Activated gamma-delta T cell treated with Interleukin-2 at 50 U/mL for 16 hours (primary cell): Measurements from ENCODE around the gene MYL2.
A peak's percentile ranks its signal among the peaks of the same experiment; 100 is the strongest.
"Not testable (repeated sequence)": the region's sequence is repeated elsewhere in the genome, so short reads cannot be mapped to it uniquely, and the experiment has no call there.

Experiments used
- DNase-seq: peaks from one replicate; pipeline ENCODE4 v3.0.0-alpha.2; 2020

The MYL2 gene, protein sequence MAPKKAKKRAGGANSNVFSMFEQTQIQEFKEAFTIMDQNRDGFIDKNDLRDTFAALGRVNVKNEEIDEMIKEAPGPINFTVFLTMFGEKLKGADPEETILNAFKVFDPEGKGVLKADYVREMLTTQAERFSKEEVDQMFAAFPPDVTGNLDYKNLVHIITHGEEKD

DNA sequence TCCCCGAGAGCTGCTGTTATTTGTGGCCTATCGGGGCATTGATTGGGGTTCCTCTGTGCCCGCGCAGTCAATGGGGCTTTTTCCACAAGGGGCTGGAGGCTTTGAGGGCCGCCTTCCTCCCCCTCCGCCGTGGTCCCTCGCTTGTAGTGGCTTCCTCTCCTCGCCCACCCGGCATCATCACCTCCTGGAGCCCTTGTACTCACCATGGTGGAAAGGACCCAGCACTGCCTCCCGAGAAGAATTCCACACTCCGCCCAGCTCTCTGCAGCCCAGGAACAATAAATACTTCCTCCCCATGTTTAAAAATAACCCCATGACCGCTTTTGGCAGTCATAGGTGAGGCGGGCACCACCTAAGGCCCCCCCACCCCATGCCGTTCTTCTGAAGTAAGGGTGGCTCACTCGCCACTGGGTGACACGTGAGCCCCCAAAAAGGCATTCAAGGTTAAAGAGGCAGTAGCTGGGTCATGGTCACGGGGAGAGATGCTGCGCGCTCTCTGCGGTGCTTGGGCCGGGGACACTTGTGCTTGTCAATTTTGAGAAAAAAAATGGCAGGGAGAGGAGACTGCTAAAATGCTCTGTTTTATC is at the start of gene MYL2:
Gene MYL2 (minus strand): TSS at position 256 of the 587 bp plus-strand sequence. CDS start 50 bp downstream, at position 206.
- no peak for DNase-seq

DNA sequence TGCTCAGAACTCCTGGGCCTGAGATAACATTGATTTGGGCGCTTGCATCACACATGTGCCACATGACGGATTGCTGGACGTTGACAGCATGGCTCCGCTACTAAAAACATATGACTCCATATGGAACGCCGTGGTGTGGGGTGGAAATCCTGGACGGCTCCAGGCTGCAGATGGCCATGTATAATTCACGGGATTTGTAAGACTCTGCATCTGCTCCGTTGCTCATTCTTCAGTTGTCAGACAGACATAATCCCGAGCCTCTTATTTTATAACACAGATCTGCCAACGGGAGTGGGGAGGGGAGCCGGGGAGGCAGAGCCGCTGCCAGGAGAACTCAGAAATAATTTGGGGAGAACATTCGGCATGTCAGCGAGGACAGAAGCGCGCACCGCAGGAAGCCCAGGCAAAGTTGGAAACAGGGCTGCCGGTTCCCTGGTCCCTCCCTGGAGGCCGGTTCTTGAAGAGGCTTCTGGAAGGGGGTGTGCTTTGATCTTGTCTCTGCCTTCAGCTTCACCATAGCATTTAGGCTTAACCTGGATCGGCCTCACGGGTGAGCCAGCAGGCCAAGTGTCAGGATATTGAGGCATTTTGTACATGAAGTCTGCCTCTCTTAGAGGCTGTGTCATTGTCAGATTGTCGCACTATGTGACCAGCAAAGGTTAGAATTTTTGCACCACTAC is 45.8 kb upstream of the MYL2 start:
- DNase-seq, result no peak

DNA sequence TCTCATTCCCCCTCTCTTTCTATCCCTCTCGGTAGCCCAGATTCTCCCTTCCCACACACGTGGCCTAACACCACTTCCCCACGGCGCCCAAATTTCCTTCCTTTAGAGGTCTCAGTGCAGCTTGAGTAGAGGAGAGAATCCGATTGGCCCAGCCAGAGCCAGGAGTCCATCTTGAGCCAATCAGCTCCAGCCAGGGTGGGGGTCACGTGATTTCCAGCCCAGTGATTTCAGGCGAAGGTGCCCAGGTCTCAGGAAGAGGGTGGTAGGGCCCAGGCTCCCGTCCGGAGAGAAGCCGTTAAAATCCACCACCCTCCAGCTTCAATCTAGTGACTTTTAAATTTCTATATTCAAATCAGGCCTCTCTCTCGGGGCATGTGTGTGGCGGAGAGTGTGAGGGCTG is 45.2 kb upstream of the MYL2 start:
- DNase-seq, result no peak

DNA sequence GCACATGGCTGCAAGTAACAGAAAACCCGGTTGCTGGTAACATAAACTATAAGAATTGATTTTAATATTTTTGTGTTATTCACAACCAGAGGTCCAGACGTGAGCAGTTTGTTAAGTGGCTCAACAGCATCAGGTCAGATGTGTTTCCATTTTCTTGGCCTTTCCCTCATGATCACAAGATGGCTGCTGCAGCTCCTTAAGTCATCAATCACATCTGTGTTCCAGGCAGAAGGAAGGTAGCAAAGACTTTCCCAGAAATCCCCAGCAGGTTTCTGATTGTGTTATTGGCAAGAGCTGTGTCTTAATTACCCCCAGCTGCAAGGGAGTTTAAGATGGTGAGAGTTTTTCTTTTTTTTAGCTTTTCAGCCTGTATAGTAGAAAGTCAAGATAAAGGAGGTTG is 40.4 kb upstream of the MYL2 start:
- no peak for DNase-seq

DNA sequence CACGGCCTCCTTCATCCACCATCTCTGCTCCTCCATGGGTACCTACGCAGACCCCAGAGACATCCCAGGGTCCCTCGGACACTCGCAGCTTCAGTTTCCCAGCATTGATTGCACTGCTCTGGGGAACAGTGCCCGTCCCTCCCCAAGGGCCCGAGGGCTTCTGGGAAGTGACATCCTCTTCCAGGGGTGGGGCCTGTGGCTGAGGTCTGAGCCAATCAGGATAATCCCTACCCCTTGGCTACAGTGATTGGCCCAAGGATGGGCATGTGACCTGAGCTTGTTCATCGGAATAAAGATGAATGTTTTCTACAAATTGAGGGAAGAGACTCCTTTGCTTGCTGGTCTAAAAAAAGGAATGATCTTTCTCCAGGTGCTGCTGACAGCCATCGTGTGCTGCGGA is 37.3 kb upstream of the MYL2 start:
- no peak for DNase-seq

DNA sequence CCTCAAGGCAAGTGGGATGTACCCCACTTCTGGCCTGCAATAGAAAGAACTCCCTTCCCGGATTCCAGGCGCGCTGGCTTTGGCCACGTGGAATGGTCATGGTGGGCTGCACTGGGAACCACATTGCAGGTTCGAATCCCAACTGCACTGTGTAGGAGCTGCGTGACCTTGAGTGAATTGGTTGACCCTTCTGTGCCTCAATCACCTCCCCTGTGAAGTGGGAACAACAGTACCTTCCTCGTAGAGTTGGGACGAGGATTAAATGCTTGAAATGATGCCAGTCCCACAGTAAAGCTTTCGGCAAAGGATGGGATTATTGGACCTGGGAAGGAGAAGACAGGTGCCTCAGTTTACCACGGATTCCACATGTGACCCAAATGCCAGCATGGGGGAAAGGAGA is 36.8 kb upstream of the MYL2 start:
- no peak for DNase-seq

DNA sequence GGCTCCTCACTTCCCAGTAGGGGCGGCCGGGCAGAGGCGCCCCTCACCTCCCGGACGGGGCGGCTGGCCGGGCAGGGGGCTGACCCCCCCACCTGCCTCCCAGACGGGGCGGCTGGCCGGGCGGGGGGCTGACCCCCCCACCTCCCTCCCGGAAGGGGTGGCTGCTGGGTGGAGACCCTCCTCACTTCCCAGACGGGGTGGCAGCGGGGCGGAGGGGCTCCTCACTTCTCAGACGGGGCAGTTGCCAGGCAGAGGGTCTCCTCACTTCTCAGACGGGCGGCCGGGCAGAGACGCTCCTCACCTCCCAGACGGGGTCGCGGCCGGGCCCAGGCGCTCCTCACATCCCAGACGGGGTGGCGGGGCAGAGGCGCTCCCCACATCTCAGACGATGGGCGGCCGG is 30.5 kb upstream of the MYL2 start:
- not testable (repeated sequence) for DNase-seq

DNA sequence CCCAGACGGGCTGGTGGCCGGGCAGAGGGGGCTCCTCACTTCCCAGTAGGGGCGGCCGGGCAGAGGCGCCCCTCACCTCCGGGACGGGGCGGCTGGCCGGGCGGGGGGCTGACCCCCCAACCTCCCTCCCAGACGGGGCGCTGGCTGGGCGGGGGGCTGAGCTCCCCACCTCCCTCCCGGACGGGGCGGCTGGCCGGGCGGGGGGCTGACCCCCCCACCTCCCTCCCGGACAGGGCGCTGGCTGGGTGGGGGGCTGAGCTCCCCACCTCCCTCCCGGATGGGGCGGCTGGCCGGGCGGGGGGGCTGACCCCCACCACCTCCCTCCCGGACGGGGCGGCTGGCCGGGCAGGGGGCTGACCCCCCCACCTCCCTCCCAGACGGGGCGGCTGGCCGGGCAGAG is 30.1 kb upstream of the MYL2 start:
- not testable (repeated sequence) for DNase-seq

DNA sequence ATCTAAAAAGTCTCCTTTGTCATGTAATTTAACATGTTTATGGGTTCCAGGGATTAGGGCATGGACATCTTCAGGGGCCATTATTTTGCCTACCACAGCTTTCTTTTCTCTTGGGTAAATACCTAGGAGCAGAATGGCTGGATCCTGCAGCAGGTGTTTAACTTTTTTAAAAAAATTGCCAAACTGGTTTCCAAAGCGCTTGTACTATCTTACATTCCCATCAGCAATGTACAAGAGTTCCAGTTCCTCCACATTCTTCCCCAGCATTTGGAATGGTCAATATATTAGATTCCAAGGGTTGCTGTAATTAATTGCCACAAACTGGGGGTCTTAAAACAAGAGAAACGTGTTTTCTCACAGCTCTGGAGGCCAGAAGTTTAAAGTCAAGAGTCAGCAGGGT is 27.7 kb upstream of the MYL2 start:
- no peak for DNase-seq

DNA sequence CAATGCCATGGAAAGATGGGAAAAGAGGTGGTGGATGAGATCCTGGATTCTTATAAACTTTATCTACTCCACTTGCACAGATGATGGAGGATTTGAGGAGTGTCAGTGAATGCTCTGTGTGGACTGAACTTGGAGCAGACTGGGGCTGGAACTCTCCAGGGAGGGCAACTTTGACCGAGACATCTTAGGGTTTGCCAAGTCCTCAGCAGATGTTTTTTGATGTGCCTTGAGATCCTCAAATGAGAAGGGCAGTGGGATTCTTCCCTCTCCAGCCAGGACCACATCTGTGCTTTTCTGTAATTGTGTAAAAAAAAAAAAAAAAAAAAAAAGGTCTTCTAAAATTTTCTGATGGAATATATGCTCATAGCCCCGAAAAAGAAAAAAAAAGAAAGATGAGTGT is 23.0 kb upstream of the MYL2 start:
- DNase-seq, result no peak

DNA sequence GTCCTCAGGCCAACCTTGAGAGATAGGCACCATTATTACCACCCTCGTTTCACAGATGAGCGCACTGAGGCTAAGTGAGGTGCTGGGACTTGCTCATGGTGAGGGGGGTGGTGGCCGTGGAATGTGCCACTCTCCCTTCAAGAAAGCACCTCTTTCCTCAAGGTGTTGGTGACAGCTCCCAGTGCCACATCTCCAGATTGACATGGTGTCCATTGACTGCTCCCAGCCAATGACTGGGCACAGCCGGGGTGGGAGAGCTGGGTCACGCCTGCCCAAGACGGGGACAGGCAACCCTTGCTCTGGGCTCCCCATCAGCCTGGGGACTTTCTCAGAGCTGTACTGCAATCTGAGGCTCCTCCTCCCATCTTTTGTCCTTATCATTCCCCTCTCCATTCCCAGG is 21.0 kb upstream of the MYL2 start:
- DNase-seq, result no peak

DNA sequence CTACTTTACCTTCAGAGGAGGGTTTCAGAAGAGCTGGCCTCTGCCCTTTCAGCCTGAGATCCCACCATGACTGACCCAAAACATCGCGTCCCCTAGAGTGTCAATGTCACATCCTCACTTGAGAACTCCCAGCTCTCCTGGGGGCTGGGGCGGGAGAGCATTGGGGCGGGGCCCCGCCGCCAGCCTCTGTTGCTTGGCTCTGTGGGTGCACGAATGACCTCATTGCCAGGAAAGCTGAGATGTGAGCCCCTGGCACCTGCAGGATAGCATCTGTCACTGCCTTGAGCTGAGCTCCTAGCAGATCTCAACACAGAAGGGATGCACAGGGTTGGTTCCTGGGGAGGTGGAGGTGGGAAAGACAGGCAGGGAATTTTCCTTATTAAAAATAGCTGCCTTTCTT is 20.6 kb upstream of the MYL2 start:
- no peak for DNase-seq

DNA sequence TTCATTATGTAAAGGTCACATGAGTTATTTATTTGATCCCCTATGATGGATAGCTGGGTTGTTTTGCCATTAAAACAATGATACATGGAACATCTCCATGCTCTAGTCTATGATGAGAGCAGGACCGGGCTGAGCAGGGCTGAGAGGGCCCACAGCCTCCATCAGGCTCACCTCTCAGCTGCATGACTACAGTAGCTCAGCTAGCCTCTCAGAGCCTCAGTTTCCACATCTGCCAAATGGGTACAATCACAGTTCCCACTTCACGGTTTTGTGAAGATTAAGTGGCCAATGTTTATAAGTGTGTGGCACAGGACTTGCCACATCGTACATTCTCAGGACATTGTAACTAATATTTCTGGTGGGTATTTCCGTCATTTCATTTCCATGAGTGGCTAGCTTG is 19.9 kb upstream of the MYL2 start:
- DNase-seq, result no peak

DNA sequence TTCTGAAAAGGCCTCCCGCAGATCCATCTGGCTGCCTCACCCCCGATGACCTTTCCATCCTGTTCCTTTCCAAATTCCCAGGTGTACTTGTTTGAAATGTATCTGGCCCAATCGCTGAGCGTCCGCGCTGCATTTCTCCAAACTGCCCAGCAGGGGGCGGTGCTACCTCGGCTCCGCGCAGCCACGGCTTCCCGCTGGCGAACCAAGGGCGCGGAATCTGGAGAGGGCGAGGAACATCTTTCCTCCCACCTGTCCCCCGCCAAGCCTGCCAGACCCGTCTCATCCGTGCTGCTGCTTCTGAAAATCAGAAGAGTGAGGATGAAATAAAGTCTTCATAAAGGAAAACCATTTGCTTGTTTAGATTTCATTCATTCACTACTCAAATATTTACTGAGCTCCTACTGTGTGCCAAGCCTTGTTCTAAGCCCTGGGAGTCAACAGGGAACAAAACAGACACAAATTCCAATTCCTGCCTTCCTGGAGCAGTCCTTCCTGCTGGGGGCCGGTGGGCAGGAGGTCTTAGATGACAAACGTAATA is 16.8 kb upstream of the MYL2 start:
- DNase-seq, result peak; percentile 43

DNA sequence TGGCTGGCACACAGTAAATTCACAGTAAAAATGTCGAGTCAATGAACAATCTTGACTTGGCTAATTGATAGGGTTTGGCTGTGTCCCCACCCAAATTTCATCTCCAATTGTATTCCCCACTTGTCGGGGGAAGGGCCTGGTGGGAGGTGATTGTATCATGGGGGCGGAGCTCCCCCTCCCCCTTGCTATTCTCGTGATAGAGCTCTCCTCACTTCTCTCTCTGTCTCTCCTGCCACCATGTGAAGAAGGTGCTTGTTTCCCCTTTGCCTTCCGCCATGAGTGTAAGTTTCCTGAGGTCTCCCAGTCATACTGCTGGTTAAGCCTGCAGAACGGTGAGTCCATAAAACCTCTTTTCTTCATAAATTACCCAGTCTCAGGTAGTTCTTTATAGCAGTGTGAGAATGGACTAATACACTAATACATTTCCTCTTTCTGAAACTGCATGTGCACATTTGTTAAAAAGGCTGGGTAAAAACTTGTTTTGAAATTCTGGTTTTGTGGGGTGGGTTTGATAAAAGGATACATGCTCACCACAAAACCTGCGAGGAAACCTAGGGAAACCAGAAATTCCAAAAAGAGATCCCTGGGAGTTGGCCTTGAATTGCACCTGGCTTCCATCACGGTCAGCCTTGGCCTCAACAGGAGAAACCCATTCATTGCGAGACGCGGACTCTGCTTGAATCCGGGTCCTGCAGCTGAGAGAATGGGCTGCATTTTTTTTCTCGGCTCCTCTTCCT is 16.2 kb upstream of the MYL2 start:
- DNase-seq, result no peak

DNA sequence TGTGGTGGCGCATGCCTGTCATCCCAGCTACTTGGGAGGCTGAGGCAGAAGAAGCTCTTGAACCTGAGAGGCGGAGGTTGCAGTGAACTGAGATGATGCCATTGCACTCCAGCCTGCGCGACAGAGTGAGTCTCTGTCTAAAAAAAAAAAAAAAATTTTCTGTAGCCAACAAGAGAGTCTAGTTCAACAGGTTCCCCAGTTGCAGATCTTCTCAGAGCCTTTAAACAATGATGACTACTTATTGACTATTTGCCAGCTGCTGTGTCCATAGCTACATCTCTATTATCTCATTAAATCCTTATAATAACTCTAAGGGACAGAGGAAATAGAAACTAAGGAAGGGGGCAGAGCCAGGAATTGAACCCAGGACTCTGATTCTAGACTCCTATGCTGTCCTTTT is 15.2 kb upstream of the MYL2 start:
- DNase-seq, result no peak

DNA sequence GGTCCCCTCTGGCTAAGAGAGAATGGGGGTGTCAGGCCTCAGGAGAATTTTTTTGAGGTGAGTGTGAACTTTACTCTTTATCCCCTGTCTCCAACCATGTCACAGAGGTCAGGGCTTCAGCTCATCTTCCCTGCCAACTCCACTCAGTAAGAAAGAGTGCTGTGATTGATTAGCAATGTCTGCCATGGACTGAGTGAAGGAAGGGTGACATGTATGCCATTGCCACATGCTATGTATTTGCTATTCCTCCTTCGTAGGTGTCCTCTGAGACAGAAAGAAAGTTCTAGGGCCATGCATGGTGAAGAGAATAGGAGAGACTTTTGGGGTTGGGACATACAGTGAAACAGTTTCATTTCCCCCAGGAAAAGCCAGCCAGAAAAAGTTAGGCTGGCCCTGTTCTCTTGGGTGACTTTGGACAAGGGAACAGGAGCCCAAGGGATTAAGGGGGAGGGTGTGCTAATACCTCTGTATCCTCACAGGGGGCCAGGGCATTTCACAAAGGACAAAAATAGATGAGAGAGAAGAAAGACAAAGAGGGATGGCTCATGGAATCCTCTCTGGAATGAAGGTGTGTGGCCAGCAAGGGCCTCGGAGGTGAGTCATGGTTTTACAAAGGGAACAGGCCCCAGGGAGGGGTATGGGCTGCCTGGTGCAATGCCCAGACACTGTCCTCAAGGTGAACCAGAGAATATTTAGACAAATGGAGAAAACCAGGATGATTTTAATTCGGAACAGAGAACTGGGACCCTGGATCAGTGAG is 13.9 kb upstream of the MYL2 start:
- no peak for DNase-seq

DNA sequence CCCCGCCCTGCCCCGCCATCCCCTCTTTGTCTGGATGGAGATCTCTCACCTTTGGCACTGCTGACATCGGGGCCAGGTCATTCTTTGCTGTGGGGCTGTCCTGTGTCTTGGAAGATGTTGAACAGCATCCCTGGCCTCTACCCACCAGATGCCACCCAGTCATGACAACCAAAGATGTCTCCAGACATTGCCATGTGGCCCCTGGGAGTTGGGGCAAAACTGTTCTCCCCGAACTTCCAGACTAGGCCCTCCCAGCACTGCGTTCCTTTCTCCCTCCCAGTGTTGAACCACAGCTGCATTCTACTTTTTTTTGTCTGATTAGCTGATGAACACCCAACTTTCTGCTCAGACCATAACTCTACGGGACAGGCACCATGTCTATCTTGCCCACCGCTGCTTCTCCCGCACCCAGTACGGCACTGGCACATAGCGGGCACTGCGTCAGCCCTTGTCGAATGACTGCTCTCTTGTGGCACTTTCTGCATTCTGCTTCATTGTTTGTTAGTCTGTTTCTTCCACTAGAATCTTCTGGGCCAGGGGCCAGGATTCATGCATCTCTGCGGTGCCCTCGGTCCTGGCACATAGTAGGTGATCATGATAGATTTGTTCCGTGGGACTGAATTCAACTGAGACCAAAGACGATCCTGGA is 13.1 kb upstream of the MYL2 start:
- DNase-seq, result no peak

DNA sequence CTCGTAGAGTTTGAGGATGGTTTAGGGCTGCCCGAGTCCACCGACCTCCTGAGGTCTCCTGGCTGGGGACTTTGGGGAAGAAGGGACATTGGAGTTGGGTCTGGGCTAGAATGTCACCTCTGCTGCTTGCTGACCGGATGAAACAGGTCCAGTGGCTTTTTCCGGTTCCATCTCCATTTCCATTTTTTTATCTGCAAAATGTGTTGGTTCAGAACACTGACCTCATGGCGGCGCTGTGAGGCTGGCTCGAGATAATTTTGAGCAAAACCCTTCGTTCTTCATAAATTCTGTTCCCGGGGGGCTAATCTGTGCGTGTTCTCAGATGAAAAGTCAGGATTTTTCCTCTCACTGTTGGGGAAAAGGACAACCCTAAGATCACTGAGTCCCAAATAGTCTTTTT is 11.7 kb upstream of the MYL2 start:
- DNase-seq, result no peak

DNA sequence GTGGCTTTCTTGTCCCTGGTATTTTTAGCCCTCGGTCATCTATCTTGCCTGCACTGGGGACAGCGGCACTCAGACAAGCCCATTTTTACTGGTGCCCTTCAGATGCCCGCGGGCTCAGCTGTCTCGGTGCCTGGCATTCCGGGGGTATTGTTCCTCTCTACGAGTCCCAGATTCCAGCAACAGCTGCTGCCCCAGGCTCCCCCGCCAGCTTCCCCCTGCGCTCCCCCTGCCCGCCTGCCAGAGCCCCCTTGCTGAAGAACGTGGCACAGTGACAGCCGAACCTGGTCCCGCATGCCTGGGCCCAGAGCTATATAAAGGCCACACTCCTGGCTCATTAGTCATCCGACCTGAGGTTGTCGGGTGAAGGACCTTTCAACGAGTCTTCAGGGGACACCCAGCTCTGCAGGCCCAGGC is 10.9 kb upstream of the MYL2 start:
- no peak for DNase-seq

DNA sequence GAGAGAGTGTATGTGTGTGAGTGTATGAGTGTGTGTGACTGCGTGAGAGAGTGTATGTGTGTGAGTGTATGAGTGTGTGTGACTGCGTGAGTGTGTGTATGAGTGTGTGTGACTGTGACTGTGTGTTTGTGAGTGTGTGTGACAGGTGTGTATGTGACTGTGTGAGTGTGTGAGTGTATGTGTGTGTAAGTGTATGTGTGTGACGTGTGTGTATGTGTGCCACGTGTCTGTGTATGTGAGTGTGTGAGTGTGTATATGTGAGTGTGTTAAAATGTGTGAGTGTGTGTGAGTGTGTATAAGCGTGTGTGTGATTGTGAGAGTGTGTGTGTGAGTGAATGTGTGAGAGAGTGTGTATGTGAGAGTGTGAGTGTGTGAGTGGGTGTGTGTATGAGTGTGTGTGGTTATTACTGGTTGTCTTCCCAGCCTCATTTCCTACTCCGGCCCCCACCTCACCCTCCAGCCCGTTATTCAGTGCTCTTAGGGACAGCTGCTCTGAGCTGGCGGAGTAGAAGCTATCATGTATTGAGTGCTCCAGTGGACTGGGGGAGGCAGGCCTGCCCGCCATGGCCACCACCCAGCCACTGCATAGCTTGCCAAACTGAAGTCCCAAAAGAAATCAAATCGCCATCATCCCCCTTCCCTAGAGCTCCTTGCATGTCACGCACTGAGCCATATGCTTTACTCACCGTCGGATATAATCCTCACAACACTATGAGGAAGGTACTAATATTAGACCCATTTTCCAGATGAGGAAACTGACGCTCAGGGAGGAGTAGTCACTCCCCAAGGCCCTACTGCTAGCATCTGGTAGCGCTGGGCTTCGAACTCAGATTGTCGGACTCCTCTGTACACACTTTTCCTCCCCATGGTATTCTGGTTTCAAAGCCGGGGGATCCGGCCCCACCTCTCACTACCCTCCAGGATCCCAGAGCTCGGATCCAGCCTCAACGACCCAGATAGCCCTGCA is 10.3 kb upstream of the MYL2 start:
- no peak for DNase-seq
